RWPE2 (cell line): ENCODE data around the gene MEF2C.

ENCODE experiments used
- ATAC-seq: fragments of 200-7000 bp; cut with Tn5 transposase; 3 replicates; pipeline ENCODE4 v1.9.1; 2021; ENCODE audit warnings: low read depth
- DNase-seq: peaks from one replicate; pipeline ENCODE4 v3.0.0-alpha.2; 2020; ENCODE audit warnings: low spot score
- H3K27ac ChIP-seq: fragments of 450-650 bp; 2 replicates; pipeline ENCODE4 v1.5.1; 2017; ENCODE audit warnings: mild to moderate bottlenecking; ENCODE audit not compliant: poor library complexity, severe bottlenecking
- H3K27me3 ChIP-seq: fragments of 250-450 bp; sonication (Bioruptor Pico); 2 replicates; pipeline ENCODE4 v1.5.1; 2021; ENCODE audit warnings: mild to moderate bottlenecking, moderate library complexity; ENCODE audit not compliant: insufficient read depth, poor library complexity, severe bottlenecking
- H3K36me3 ChIP-seq: fragments of 250-450 bp; sonication (Bioruptor Pico); 2 replicates; pipeline ENCODE4 v1.5.1; 2020; ENCODE audit warnings: low read depth, mild to moderate bottlenecking, moderate library complexity
- H3K4me1 ChIP-seq: fragments of 250-450 bp; sonication (Bioruptor Pico); 2 replicates; pipeline ENCODE4 v1.5.1; 2021; ENCODE audit warnings: mild to moderate bottlenecking, moderate library complexity; ENCODE audit not compliant: insufficient read depth, poor library complexity, severe bottlenecking
- H3K4me3 ChIP-seq: fragments of 250-450 bp; sonication (Bioruptor Pico); 2 replicates; pipeline ENCODE4 v1.5.1; 2021; ENCODE audit warnings: mild to moderate bottlenecking, moderate library complexity; ENCODE audit not compliant: severe bottlenecking
- H3K9me3 ChIP-seq: fragments of 250-450 bp; sonication (Bioruptor Pico); 2 replicates; pipeline ENCODE4 v1.5.1; 2021; ENCODE audit warnings: mild to moderate bottlenecking, moderate library complexity; ENCODE audit not compliant: severe bottlenecking
- TF ChIP-seq, protein P1 (sequence below): fragments of 450-650 bp; IDR thresholded peaks from one replicate; pipeline ENCODE4 v1.5.1; 2017; ENCODE audit warnings: mild to moderate bottlenecking, moderate library complexity; ENCODE audit not compliant: poor library complexity, severe bottlenecking

MEF2C gene

GRCh38 chr5:88872971-88873370 lies 10.0 kb downstream of the MEF2C start:
- H3K9me3 ChIP-seq: no peaks in the 10 kb centered on the region
- no peaks in the 10 kb centered on the region for H3K36me3 ChIP-seq
- peaks cover 40% of the 10 kb centered on the region for H3K27me3 ChIP-seq
- no peaks in the 10 kb centered on the region for H3K4me1 ChIP-seq
- TF ChIP-seq, protein P1, sequence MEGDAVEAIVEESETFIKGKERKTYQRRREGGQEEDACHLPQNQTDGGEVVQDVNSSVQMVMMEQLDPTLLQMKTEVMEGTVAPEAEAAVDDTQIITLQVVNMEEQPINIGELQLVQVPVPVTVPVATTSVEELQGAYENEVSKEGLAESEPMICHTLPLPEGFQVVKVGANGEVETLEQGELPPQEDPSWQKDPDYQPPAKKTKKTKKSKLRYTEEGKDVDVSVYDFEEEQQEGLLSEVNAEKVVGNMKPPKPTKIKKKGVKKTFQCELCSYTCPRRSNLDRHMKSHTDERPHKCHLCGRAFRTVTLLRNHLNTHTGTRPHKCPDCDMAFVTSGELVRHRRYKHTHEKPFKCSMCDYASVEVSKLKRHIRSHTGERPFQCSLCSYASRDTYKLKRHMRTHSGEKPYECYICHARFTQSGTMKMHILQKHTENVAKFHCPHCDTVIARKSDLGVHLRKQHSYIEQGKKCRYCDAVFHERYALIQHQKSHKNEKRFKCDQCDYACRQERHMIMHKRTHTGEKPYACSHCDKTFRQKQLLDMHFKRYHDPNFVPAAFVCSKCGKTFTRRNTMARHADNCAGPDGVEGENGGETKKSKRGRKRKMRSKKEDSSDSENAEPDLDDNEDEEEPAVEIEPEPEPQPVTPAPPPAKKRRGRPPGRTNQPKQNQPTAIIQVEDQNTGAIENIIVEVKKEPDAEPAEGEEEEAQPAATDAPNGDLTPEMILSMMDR: no peak
- H3K27ac ChIP-seq: no peak overlapping the region
- H3K4me3 ChIP-seq: no peak overlapping the region
- DNase-seq: no peak
- no peak; the same call in 2 of the 3 replicates for ATAC-seq

GRCh38 chr5:88870285-88870684 lies 12.7 kb downstream of the MEF2C start:
- Histone ChIP-seq H3K4me3 (no peak overlapping the region), H3K27me3 (peaks cover 26% of the 10 kb centered on the region), H3K9me3 (no peaks in the 10 kb centered on the region), H3K27ac (no peak overlapping the region), H3K4me1 (no peaks in the 10 kb centered on the region), H3K36me3 (no peaks in the 10 kb centered on the region)
- TF ChIP-seq, protein P1: no peak
- DNase-seq (no peak), ATAC-seq (no peak)

GRCh38 chr5:88868468-88869068 lies 14.4 kb downstream of the MEF2C start:
- no peak for DNase-seq
- no peak overlapping the region for H3K27ac ChIP-seq

GRCh38 chr5:88867638-88868037 lies 15.3 kb downstream of the MEF2C start:
- no peak for ATAC-seq

More at GRCh38 chr5:88868468-88869068, 14.4 kb downstream of the MEF2C start:
- ATAC-seq: no peak
- H3K4me1 ChIP-seq: no peaks in the 10 kb centered on the region
- TF ChIP-seq, protein P1: no peak
- no peak overlapping the region for H3K4me3 ChIP-seq
- H3K9me3 ChIP-seq: no peaks in the 10 kb centered on the region
- no peaks in the 10 kb centered on the region for H3K36me3 ChIP-seq
- H3K27me3 ChIP-seq: peaks cover 12% of the 10 kb centered on the region

DNA sequence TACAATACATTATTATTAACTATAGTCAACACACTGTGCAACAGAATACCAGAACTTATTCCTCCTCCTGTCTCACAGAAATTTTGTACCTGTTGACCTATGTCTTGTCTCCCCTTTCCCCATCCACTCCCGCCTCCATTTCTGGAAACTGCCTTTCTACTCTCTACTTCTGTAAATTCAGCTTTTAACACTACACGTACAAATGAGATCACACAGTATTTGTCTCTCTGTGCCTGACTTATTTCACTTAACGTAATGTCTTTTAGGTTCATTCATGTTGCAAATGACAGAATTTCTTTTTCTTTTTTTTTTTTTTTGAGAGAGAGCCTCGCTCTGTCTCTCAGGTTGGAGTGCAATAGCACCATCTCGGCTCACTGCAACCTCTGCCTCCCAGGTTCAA lies 19.5 kb downstream of the MEF2C start:
- DNase-seq (no peak), ATAC-seq (no peak)
- H3K4me1 ChIP-seq: no peaks in the 10 kb centered on the region
- H3K36me3 ChIP-seq: no peaks in the 10 kb centered on the region
- TF ChIP-seq, protein P1: no peak
- no peaks in the 10 kb centered on the region for H3K9me3 ChIP-seq
- H3K4me3 ChIP-seq: no peak overlapping the region
- H3K27ac ChIP-seq: no peak overlapping the region
- H3K27me3 ChIP-seq: no peaks in the 10 kb centered on the region

More at GRCh38 chr5:88867638-88868037, 15.3 kb downstream of the MEF2C start:
- no peaks in the 10 kb centered on the region for H3K36me3 ChIP-seq
- no peak for DNase-seq
- no peak overlapping the region for H3K27ac ChIP-seq
- H3K4me1 ChIP-seq: no peaks in the 10 kb centered on the region
- H3K27me3 ChIP-seq: peaks cover 10% of the 10 kb centered on the region
- H3K4me3 ChIP-seq: no peak overlapping the region
- TF ChIP-seq, protein P1: no peak
- no peaks in the 10 kb centered on the region for H3K9me3 ChIP-seq
